A549 (cell line): ENCODE results near the gene XKR8. TPM values are rescaled to one million over a fixed set of nuclear protein-coding genes. Genes with fewer than 3 reads are reported as not detected.

Experiments
- ATAC-seq, 2 experiments: fragments of 200-7000 bp in 1 of 2; fragments of >200 bp in 1 of 2; cut with Nextera tagmentation in 1 of 2; cut with Tn5 transposase in 1 of 2; 3 replicates each; pipeline versions ENCODE4 v1.8.0 to v1.9.1; 2018 to 2020; ENCODE audit warnings: mild to moderate bottlenecking in 1 of 2, moderate library complexity in 1 of 2
- CTCF ChIA-PET: fragments of 300-600 bp; sonication (Branson Sonifier 250); formaldehyde crosslinking; extraction: SDS; loops from one replicate; lab custom pipeline; 2021; ENCODE audit warnings: antibody characterized with exemption, inconsistent platforms; lab: Yijun Ruan, JAX
- POLR2A ChIA-PET: fragments of 350-600 bp; formaldehyde crosslinking; extraction: SDS; loops from one replicate; lab custom pipeline; 2021; ENCODE audit warnings: antibody characterized with exemption, inconsistent platforms; lab: Yijun Ruan, JAX
- DNase-seq, 2 experiments: peaks; one replicate each; pipeline versions ENCODE4 v3.0.0 to v3.0.0-alpha.2; 2011 to 2016; ENCODE audit warnings: low read depth in 1 of 2, low spot score in 1 of 2
- FAIRE-seq: peaks from 2 replicates; lab custom pipeline; 2011; peaks lifted over from hg19 to GRCh38; lab: Jason Lieb, UNC
- H3K27ac ChIP-seq, 2 experiments: fragments of >200 bp; sonication (Bioruptor Twin); formaldehyde crosslinking; 3 replicates each; pipeline ENCODE4 v1.5.1; 2016 to 2017
- H3K4me1 ChIP-seq: fragments of >200 bp; sonication (Bioruptor Twin); formaldehyde crosslinking; 3 replicates; pipeline ENCODE4 v1.6.1; 2016
- H3K4me2 ChIP-seq: fragments of >200 bp; sonication (Bioruptor Twin); formaldehyde crosslinking; 3 replicates; pipeline ENCODE4 v1.6.1; 2016
- H3K4me3 ChIP-seq: fragments of >200 bp; sonication (Bioruptor Twin); formaldehyde crosslinking; 3 replicates; pipeline ENCODE4 v1.5.1; 2016
- H3K9me3 ChIP-seq: fragments of >200 bp; sonication (Bioruptor Twin); formaldehyde crosslinking; 3 replicates; pipeline ENCODE4 v1.6.1; 2016
- BHLHE40 ChIP-seq: IDR thresholded peaks from 2 replicates; pipeline ENCODE4 v1.6.1; 2012; ENCODE audit warnings: low read depth, low read length, inconsistent platforms
- CBX2 ChIP-seq: fragments of 200-600 bp; sonication (generic); IDR thresholded peaks from 2 replicates; pipeline ENCODE4 v1.6.1; 2016; ENCODE audit warnings: low read depth, mild to moderate bottlenecking, borderline replicate concordance
- E2F6 ChIP-seq: IDR thresholded peaks from 2 replicates; pipeline ENCODE4 v1.6.1; 2012; ENCODE audit warnings: low read depth, borderline replicate concordance
- FOSB ChIP-seq: fragments of 250-450 bp; sonication (Bioruptor Pico); IDR thresholded peaks from 2 replicates; pipeline ENCODE4 v1.5.0; 2020; ENCODE audit warnings: mild to moderate bottlenecking, moderate library complexity
- FOSL2 ChIP-seq, 2 experiments: fragments of 450-650 bp in 1 of 2; fragments of >200 bp in 1 of 2; sonication (Bioruptor Twin) in 1 of 2; formaldehyde crosslinking; IDR thresholded peaks; 2 replicates each; pipeline versions ENCODE4 v1.5.0 to v1.6.1; 2016 to 2020; ENCODE audit warnings: mild to moderate bottlenecking in 1 of 2, moderate library complexity in 1 of 2
- FOXS1 ChIP-seq: fragments of 250-450 bp; sonication (Bioruptor Pico); IDR thresholded peaks from 2 replicates; pipeline ENCODE4 v1.5.0; 2020; ENCODE audit warnings: mild to moderate bottlenecking, moderate library complexity
- GATA3 ChIP-seq: IDR thresholded peaks from 2 replicates; pipeline ENCODE4 v1.6.1; 2012; ENCODE audit warnings: borderline replicate concordance
- HOXB13 ChIP-seq: fragments of 250-450 bp; sonication (Bioruptor Pico); IDR thresholded peaks from 2 replicates; pipeline ENCODE4 v1.5.0; 2020; ENCODE audit warnings: low read depth, mild to moderate bottlenecking, moderate library complexity
- KDM1A ChIP-seq: fragments of 200-600 bp; sonication (generic); IDR thresholded peaks from 2 replicates; pipeline ENCODE4 v1.6.1; 2016; ENCODE audit warnings: low read depth, mild to moderate bottlenecking
- KDM5A ChIP-seq: fragments of 200-600 bp; sonication (generic); IDR thresholded peaks from 2 replicates; pipeline ENCODE4 v1.6.1; 2016; ENCODE audit warnings: antibody characterized with exemption, mild to moderate bottlenecking
- MAFK ChIP-seq: fragments of 450-650 bp; IDR thresholded peaks from 2 replicates; pipeline ENCODE4 v1.6.1; 2014; ENCODE audit not compliant: partially characterized antibody
- MAZ ChIP-seq: fragments of 150-350 bp; IDR thresholded peaks from 2 replicates; pipeline ENCODE4 v1.6.1; 2014; ENCODE audit warnings: antibody characterized with exemption, low read depth, low read length, borderline replicate concordance
- NFE2L2 ChIP-seq: fragments of 150-350 bp; conservative IDR thresholded peaks from 2 replicates; pipeline ENCODE4 v1.6.1; 2014; ENCODE audit warnings: low read length
- PHF8 ChIP-seq: fragments of 200-600 bp; sonication (generic); IDR thresholded peaks from 2 replicates; pipeline ENCODE4 v1.6.1; 2016; ENCODE audit warnings: low read depth, mild to moderate bottlenecking, antibody characterized with exemption, moderate library complexity, borderline replicate concordance
- REST ChIP-seq: fragments of 200-600 bp; sonication (generic); IDR thresholded peaks from 2 replicates; pipeline ENCODE4 v1.6.1; 2016; ENCODE audit warnings: antibody characterized with exemption, mild to moderate bottlenecking, moderate library complexity
- RNF2 ChIP-seq: fragments of 200-600 bp; sonication (generic); IDR thresholded peaks from 2 replicates; pipeline ENCODE4 v1.6.1; 2016; ENCODE audit warnings: low read depth, mild to moderate bottlenecking, antibody characterized with exemption, moderate library complexity, borderline replicate concordance
- SREBF2 ChIP-seq: fragments of 450-650 bp; IDR thresholded peaks from 2 replicates; pipeline ENCODE4 v1.6.1; 2014; ENCODE audit warnings: mild to moderate bottlenecking, moderate library complexity
- USF2 ChIP-seq: fragments of 450-650 bp; IDR thresholded peaks from 2 replicates; pipeline ENCODE4 v1.6.1; 2014; ENCODE audit warnings: antibody characterized with exemption
- WGBS: methylation state at CpG from one replicate; pipeline ENCODE4 v1.1.6; 2017; ENCODE audit errors: missing lambda C conversion rate; 5-methylcytosine and 5-hydroxymethylcytosine counted together
- polyA plus RNA-seq, 4 experiments: library from polyadenylated mRNA; depleted of rRNA in 3 of 4; stranded (reverse); fragments of >200 nt; fragmentation: RNase III in 1 of 4; extraction: RNeasy Plus Mini Kit Qiagen cat#74134 plus additional on column Dnase treatment in 1 of 4; gene quantifications; 2 replicates in 3 of 4; 3 replicates in 1 of 4; pipeline ENCODE4 v1.2.3, GENCODE V29; 2011 to 2017
- TF ChIP-seq, protein P1 (sequence below): IDR thresholded peaks from 2 replicates; pipeline ENCODE4 v1.6.1; 2012
- TF ChIP-seq, protein P2 (sequence below): fragments of >200 bp; sonication (Bioruptor Twin); formaldehyde crosslinking; IDR thresholded peaks from 2 replicates; pipeline ENCODE4 v1.6.1; 2016

Gene XKR8
- polyA plus RNA-seq, 2 of the 4 experiments (the other 2 are of a cell fraction): 3.3 to 3.5 TPM

- TF ChIP-seq REST: no peak
- no peak for TF ChIP-seq USF2
- no peak for TF ChIP-seq RNF2
- TF ChIP-seq PHF8: no peak
- no peak for TF ChIP-seq KDM5A
- no peak for TF ChIP-seq NFE2L2
- no peak for TF ChIP-seq FOSB
Observed at GRCh38 chr1:27966402-27967105, 6.8 kb downstream of the XKR8 start (continued).

- TF ChIP-seq GATA3 (no peak), PHF8 (no peak), FOSL2 (IDR thresholded peaks at IDR 0.05) (no peak), FOSL2 (CRISPR knock-in tag; IDR thresholded peaks at IDR 0.05) (no peak), SREBF2 (no peak), CBX2 (no peak), E2F6 (no peak), FOXS1 (no peak), MAFK (no peak), MAZ (no peak), HOXB13 (CRISPR knock-in tag) (no peak), NFE2L2 (no peak), BHLHE40 (no peak), KDM1A (no peak), REST (no peak)
- TF ChIP-seq, protein P1, sequence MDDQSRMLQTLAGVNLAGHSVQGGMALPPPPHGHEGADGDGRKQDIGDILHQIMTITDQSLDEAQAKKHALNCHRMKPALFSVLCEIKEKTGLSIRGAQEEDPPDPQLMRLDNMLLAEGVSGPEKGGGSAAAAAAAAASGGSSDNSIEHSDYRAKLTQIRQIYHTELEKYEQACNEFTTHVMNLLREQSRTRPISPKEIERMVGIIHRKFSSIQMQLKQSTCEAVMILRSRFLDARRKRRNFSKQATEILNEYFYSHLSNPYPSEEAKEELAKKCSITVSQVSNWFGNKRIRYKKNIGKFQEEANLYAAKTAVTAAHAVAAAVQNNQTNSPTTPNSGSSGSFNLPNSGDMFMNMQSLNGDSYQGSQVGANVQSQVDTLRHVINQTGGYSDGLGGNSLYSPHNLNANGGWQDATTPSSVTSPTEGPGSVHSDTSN: no peak
- TF ChIP-seq, protein P2, sequence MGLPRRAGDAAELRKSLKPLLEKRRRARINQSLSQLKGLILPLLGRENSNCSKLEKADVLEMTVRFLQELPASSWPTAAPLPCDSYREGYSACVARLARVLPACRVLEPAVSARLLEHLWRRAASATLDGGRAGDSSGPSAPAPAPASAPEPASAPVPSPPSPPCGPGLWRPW: no peak
- POLR2A ChIA-PET: no interaction called here
- no peak for FAIRE-seq
- Histone ChIP-seq H3K4me2 (no peak overlapping the region), H3K27ac (no peak overlapping the region), H3K4me3 (no peak overlapping the region), H3K4me1 (peaks cover 12% of the 10 kb centered on the region; the same call in 1 of the 3 replicates), H3K9me3 (no peaks in the 10 kb centered on the region)
- WGBS: 93% methylated on average over 7 of the region's 12 CpGs
- CTCF ChIA-PET: interaction anchor here (0.8 to 2.2 kb wide), 3 partner anchors 12 to 16 kb away, joined by 3 to 7 read pairs (median 3); no protein-coding TSS in a partner anchor
- ATAC-seq: no peak
- DNase-seq: no peak
Observed at GRCh38 chr1:27967106-27967883, 7.5 kb downstream of the XKR8 start.
